Endodermal cell (in vitro differentiated cells): Measurements from ENCODE around the gene TRPV6. TPM values are rescaled to one million over a fixed set of nuclear protein-coding genes. Genes with fewer than 3 reads are reported as not detected.

ENCODE experiments used
- DNase-seq: peaks from one replicate; pipeline ENCODE4 v3.0.0-alpha.2; 2017
- H3K27ac ChIP-seq: 2 replicates; pipeline ENCODE4 v1.5.1; 2013; ENCODE audit warnings: mild to moderate bottlenecking, low read depth, low read length, moderate library complexity
- H3K27me3 ChIP-seq: 2 replicates; pipeline ENCODE4 v1.6.1; 2013; ENCODE audit warnings: mild to moderate bottlenecking, low read length, moderate library complexity; ENCODE audit not compliant: insufficient read depth, control insufficient read depth, poor library complexity, severe bottlenecking
- H3K36me3 ChIP-seq: 2 replicates; pipeline ENCODE4 v1.7.0; 2013; ENCODE audit warnings: mild to moderate bottlenecking, low read length, moderate library complexity; ENCODE audit not compliant: control insufficient read depth, insufficient read depth
- H3K4me1 ChIP-seq: one replicate; pipeline ENCODE4 v1.7.0; 2013; ENCODE audit warnings: low read length; ENCODE audit not compliant: control insufficient read depth, insufficient read depth
- H3K4me3 ChIP-seq: 2 replicates; pipeline ENCODE4 v1.5.1; 2013; ENCODE audit warnings: mild to moderate bottlenecking, low read length, moderate library complexity
- H3K9ac ChIP-seq: 2 replicates; pipeline ENCODE4 v1.6.1; 2013; ENCODE audit warnings: mild to moderate bottlenecking, low read length, moderate library complexity; ENCODE audit not compliant: poor library complexity, severe bottlenecking; ENCODE audit errors: extremely low read depth
- H3K9me3 ChIP-seq: 2 replicates; pipeline ENCODE4 v1.6.1; 2013; ENCODE audit warnings: mild to moderate bottlenecking, low read length, moderate library complexity; ENCODE audit not compliant: control insufficient read depth
- H3K27ac Mint-ChIP-seq: 2 replicates; pipeline ENCODE4 v1.8.0; 2020; ENCODE audit warnings: mixed read lengths
- H3K27me3 Mint-ChIP-seq: 2 replicates; pipeline ENCODE4 v1.8.0; 2021; ENCODE audit warnings: mild to moderate bottlenecking, mixed read lengths; ENCODE audit not compliant: insufficient read depth
- H3K36me3 Mint-ChIP-seq: 2 replicates; pipeline ENCODE4 v1.8.0; 2020; ENCODE audit warnings: low read depth, mixed read lengths
- H3K4me1 Mint-ChIP-seq: 2 replicates; pipeline ENCODE4 v1.8.0; 2020; ENCODE audit warnings: mixed read lengths
- H3K4me3 Mint-ChIP-seq: 2 replicates; pipeline ENCODE4 v1.8.0; 2020; ENCODE audit warnings: mild to moderate bottlenecking, moderate library complexity, mixed read lengths
- H3K9me3 Mint-ChIP-seq: 2 replicates; pipeline ENCODE4 v1.8.0; 2020; ENCODE audit warnings: mild to moderate bottlenecking, mixed read lengths
- CTCF ChIP-seq: fragments of 200-600 bp; sonication (generic); conservative IDR thresholded peaks from 2 replicates; pipeline ENCODE4 v1.5.0; 2021; ENCODE audit warnings: antibody characterized with exemption, mild to moderate bottlenecking
- WGBS, 2 experiments: methylation state at CpG; one replicate each; pipeline versions ENCODE4 v1.1.5 to v1.1.7; 2013; ENCODE audit warnings: missing lambda C conversion rate in 2 of 2, mixed read lengths in 1 of 2; ENCODE audit not compliant: insufficient coverage in 1 of 2, insufficient read length in 1 of 2; 5-methylcytosine and 5-hydroxymethylcytosine counted together
- total RNA-seq, 2 donors: library from RNA; stranded (reverse); fragmentation: NEBNext Ultra II Directional in 1 of 2; extraction: Animal tissue kit (Norgen Biotek cat#: 25700) in 1 of 2; gene quantifications; 2 replicates in 1 of 2; 3 replicates in 1 of 2; pipeline ENCODE4 v1.2.1, GENCODE V29; 2021

Gene TRPV6
- total RNA-seq, 2 donors from 2014 or later, result 2.7 to 4.1 TPM

GRCh38 chr7:142835487-142835886, 50.1 kb downstream of the TRPV6 start:
- no peaks in the 10 kb centered on the region for H3K36me3 Mint-ChIP-seq
- H3K27ac Mint-ChIP-seq, result no peak overlapping the region

GRCh38 chr7:142833174-142834048, 52.1 kb downstream of the TRPV6 start:
- no peak overlapping the region for H3K4me3 Mint-ChIP-seq
- Histone ChIP-seq H3K9ac (no peak overlapping the region), H3K36me3 (no peaks in the 10 kb centered on the region), H3K4me1 (peaks cover 10% of the 10 kb centered on the region), H3K9me3 (no peaks in the 10 kb centered on the region), H3K27me3 (no peaks in the 10 kb centered on the region), H3K4me3 (no peak overlapping the region), H3K27ac (no peak overlapping the region)
- TF ChIP-seq CTCF, result no peak
- DNase-seq, result no peak
- H3K27ac Mint-ChIP-seq, result peak overlapping the region; percentile 59
- no peaks in the 10 kb centered on the region for H3K9me3 Mint-ChIP-seq
- WGBS, 2 experiments, result 36 to 76% methylated on average over 3 to 5 of the region's 6 CpGs
- peaks cover 4% of the 10 kb centered on the region for H3K27me3 Mint-ChIP-seq
- H3K36me3 Mint-ChIP-seq, result no peaks in the 10 kb centered on the region
- H3K4me1 Mint-ChIP-seq, result peaks cover 41% of the 10 kb centered on the region

More at GRCh38 chr7:142835487-142835886, 50.1 kb downstream of the TRPV6 start:
- WGBS, 2 experiments, result 0 to 16% methylated on average over 1 to 3 of the region's 3 CpGs
- Histone ChIP-seq H3K9ac (no peak overlapping the region), H3K36me3 (no peaks in the 10 kb centered on the region), H3K27me3 (no peaks in the 10 kb centered on the region), H3K4me1 (peaks cover 10% of the 10 kb centered on the region), H3K4me3 (no peak overlapping the region), H3K27ac (no peak overlapping the region), H3K9me3 (no peaks in the 10 kb centered on the region)
- H3K4me3 Mint-ChIP-seq, result no peak overlapping the region
- H3K4me1 Mint-ChIP-seq, result peaks cover 41% of the 10 kb centered on the region
- no peak for DNase-seq
- no peaks in the 10 kb centered on the region for H3K9me3 Mint-ChIP-seq
- peak; percentile 25 for TF ChIP-seq CTCF
- H3K27me3 Mint-ChIP-seq, result peaks cover 3% of the 10 kb centered on the region

GRCh38 chr7:142832417-142832816, 53.1 kb downstream of the TRPV6 start:
- H3K36me3 ChIP-seq, result no peaks in the 10 kb centered on the region
- no peaks in the 10 kb centered on the region for H3K9me3 Mint-ChIP-seq
- TF ChIP-seq CTCF, result no peak
- H3K27me3 Mint-ChIP-seq, result peaks cover 5% of the 10 kb centered on the region
- no peaks in the 10 kb centered on the region for H3K9me3 ChIP-seq
- no peak overlapping the region for H3K27ac ChIP-seq
- no peak for DNase-seq
- peak overlapping the region; percentile 59 for H3K27ac Mint-ChIP-seq
- H3K27me3 ChIP-seq, result no peaks in the 10 kb centered on the region
- H3K9ac ChIP-seq, result no peak overlapping the region
- no peak overlapping the region for H3K4me3 Mint-ChIP-seq
- H3K36me3 Mint-ChIP-seq, result no peaks in the 10 kb centered on the region
- H3K4me1 Mint-ChIP-seq, result peaks cover 46% of the 10 kb centered on the region
- WGBS, 2 experiments, result 80 to 87% methylated on average over 1 to 2 of the region's 2 CpGs
- H3K4me1 ChIP-seq, result peaks cover 10% of the 10 kb centered on the region
- peak overlapping the region; percentile 5 for H3K4me3 ChIP-seq
